HG03378 (cell line): Measurements from ENCODE around the gene RAB11FIP4.
A peak's percentile ranks its signal among the peaks of the same experiment; 100 is the strongest.

ENCODE experiments used
- ATAC-seq: cut with Tn5 transposase; IDR thresholded peaks from one replicate; pipeline ENCODE4 v1.9.1; 2021; ENCODE audit warnings: mild to moderate bottlenecking, moderate library complexity; ENCODE audit not compliant: unreplicated experiment

Gene RAB11FIP4

GRCh38 chr17:31480904-31481782, 89.7 kb downstream of the RAB11FIP4 start:
- ATAC-seq: no peak

GRCh38 chr17:31481783-31482081, 90.3 kb downstream of the RAB11FIP4 start:
- no peak for ATAC-seq

- ATAC-seq: no peak
Measured at GRCh38 chr17:31484821-31485220, 93.3 kb downstream of the RAB11FIP4 start.

- ATAC-seq: no peak
Measured at GRCh38 chr17:31486351-31487062, 95.0 kb downstream of the RAB11FIP4 start.

- ATAC-seq: no peak
Measured at GRCh38 chr17:31487063-31487647, 95.7 kb downstream of the RAB11FIP4 start.

GRCh38 chr17:31487648-31488263, 96.3 kb downstream of the RAB11FIP4 start:
- peak; percentile 40 for ATAC-seq

GRCh38 chr17:31488264-31488981, 96.9 kb downstream of the RAB11FIP4 start:
- no peak for ATAC-seq

GRCh38 chr17:31488982-31489294, 97.5 kb downstream of the RAB11FIP4 start:
- ATAC-seq: no peak

- no peak for ATAC-seq
Measured at GRCh38 chr17:31489295-31490018, 98.0 kb downstream of the RAB11FIP4 start.

GRCh38 chr17:31490019-31490650, 98.7 kb downstream of the RAB11FIP4 start:
- ATAC-seq: no peak

- ATAC-seq: no peak
Measured at GRCh38 chr17:31490671-31491375, 99.3 kb downstream of the RAB11FIP4 start.

GRCh38 chr17:31491376-31492131, 100.1 kb downstream of the RAB11FIP4 start:
- ATAC-seq: no peak

- ATAC-seq: no peak
Measured at GRCh38 chr17:31492206-31492605, 100.7 kb downstream of the RAB11FIP4 start.

- no peak for ATAC-seq
Measured at GRCh38 chr17:31492880-31493655, 101.6 kb downstream of the RAB11FIP4 start.

GRCh38 chr17:31493656-31494155, 102.2 kb downstream of the RAB11FIP4 start:
- ATAC-seq: peak; percentile 5

- peak; percentile 56 for ATAC-seq
Measured at GRCh38 chr17:31494259-31495021, 103.0 kb downstream of the RAB11FIP4 start.
